CD4-positive, alpha-beta T cell treated with Interleukin-15 for 1 hour (primary cell): Measurements from ENCODE around the gene DDB1.

Experiments
- DNase-seq: peaks from one replicate; pipeline ENCODE4 v3.0.0-alpha.2; 2020

The DDB1 gene

GRCh38 chr11:61293867-61294716 lies 38.8 kb downstream of the DDB1 start:
- no peak for DNase-seq

GRCh38 chr11:61292356-61292755 lies 40.5 kb downstream of the DDB1 start:
- no peak for DNase-seq

- DNase-seq, result no peak
These were observed 41.8 kb downstream of the DDB1 start for GRCh38 chr11:61290905-61291690.

- DNase-seq, result no peak
These were observed 45.4 kb downstream of the DDB1 start for GRCh38 chr11:61287338-61287977.

GRCh38 chr11:61283613-61284012 lies 49.3 kb downstream of the DDB1 start:
- DNase-seq, result no peak

GRCh38 chr11:61281581-61282250 lies 51.2 kb downstream of the DDB1 start:
- DNase-seq, result no peak

- no peak for DNase-seq
These were observed 51.9 kb downstream of the DDB1 start for GRCh38 chr11:61280883-61281580.

GRCh38 chr11:61279934-61280659 lies 52.8 kb downstream of the DDB1 start:
- DNase-seq, result no peak

- no peak for DNase-seq
These were observed 54.9 kb downstream of the DDB1 start for GRCh38 chr11:61278001-61278470.

GRCh38 chr11:61277186-61278000 lies 55.5 kb downstream of the DDB1 start:
- DNase-seq, result no peak

GRCh38 chr11:61275191-61275590 lies 57.7 kb downstream of the DDB1 start:
- DNase-seq, result no peak

GRCh38 chr11:61274084-61274483 lies 58.8 kb downstream of the DDB1 start:
- no peak for DNase-seq

GRCh38 chr11:61273178-61274078 lies 59.5 kb downstream of the DDB1 start:
- no peak for DNase-seq

GRCh38 chr11:61272731-61273130 lies 60.2 kb downstream of the DDB1 start:
- no peak for DNase-seq

GRCh38 chr11:61270354-61271076 lies 62.4 kb downstream of the DDB1 start:
- DNase-seq, result no peak

GRCh38 chr11:61268588-61269250 lies 64.2 kb downstream of the DDB1 start:
- no peak for DNase-seq

- DNase-seq, result no peak
These were observed 65.5 kb downstream of the DDB1 start for GRCh38 chr11:61267437-61267841.

- DNase-seq, result no peak
These were observed 66.3 kb downstream of the DDB1 start for GRCh38 chr11:61266602-61267001.
